Activated T-cell treated with anti-CD3 and anti-CD28 coated beads for 24 hours (primary cell): ENCODE data around the gene DPY19L3.
"Not testable (repeated sequence)": the region's sequence is repeated elsewhere in the genome, so short reads cannot be mapped to it uniquely, and the experiment has no call there.

Experiments
- DNase-seq: peaks from one replicate; pipeline ENCODE4 v3.0.0-alpha.2; 2020; ENCODE audit warnings: low read depth

Gene DPY19L3

GRCh38 chr19:32392901-32393300 is 12.7 kb upstream of the DPY19L3 start:
- DNase-seq, result no peak

GRCh38 chr19:32396046-32396652 is 9.4 kb upstream of the DPY19L3 start:
- no peak for DNase-seq

GRCh38 chr19:32397671-32398101 is 7.9 kb upstream of the DPY19L3 start:
- no peak for DNase-seq

- DNase-seq, result no peak
Observed at GRCh38 chr19:32401992-32402391, 3.6 kb upstream of the DPY19L3 start.

- no peak for DNase-seq
Observed at GRCh38 chr19:32403291-32403995, 2.1 kb upstream of the DPY19L3 start.

GRCh38 chr19:32404213-32404932 is 1.2 kb upstream of the DPY19L3 start:
- DNase-seq, result no peak

- no peak for DNase-seq
Observed at GRCh38 chr19:32404933-32405430, 588 bp upstream of the DPY19L3 start.

GRCh38 chr19:32406161-32407003 is 812 bp downstream of the DPY19L3 start:
- DNase-seq, result no peak

GRCh38 chr19:32407004-32407992 is 1.7 kb downstream of the DPY19L3 start:
- DNase-seq, result no peak

GRCh38 chr19:32415246-32415645 is 9.7 kb downstream of the DPY19L3 start:
- DNase-seq, result no peak

- DNase-seq, result no peak
Observed at GRCh38 chr19:32415669-32416068, 10.1 kb downstream of the DPY19L3 start.

- DNase-seq, result no peak
Observed at GRCh38 chr19:32416749-32417456, 11.3 kb downstream of the DPY19L3 start.

- DNase-seq, result no peak
Observed at GRCh38 chr19:32418155-32418554, 12.6 kb downstream of the DPY19L3 start.

- DNase-seq, result no peak
Observed at GRCh38 chr19:32421589-32422361, 16.2 kb downstream of the DPY19L3 start.

- no peak for DNase-seq
Observed at GRCh38 chr19:32422435-32422834, 16.9 kb downstream of the DPY19L3 start.

GRCh38 chr19:32423944-32424343 is 18.4 kb downstream of the DPY19L3 start:
- not testable (repeated sequence) for DNase-seq

- no peak for DNase-seq
Observed at GRCh38 chr19:32427536-32427935, 22.0 kb downstream of the DPY19L3 start.

- DNase-seq, result no peak
Observed at GRCh38 chr19:32436692-32437091, 31.1 kb downstream of the DPY19L3 start.

GRCh38 chr19:32437096-32437495 is 31.5 kb downstream of the DPY19L3 start:
- DNase-seq, result no peak
